Sigmoid colon (tissue), 7 donors: ENCODE measurements around the gene UNKL. TPM values are rescaled to one million over a fixed set of nuclear protein-coding genes. Genes with fewer than 3 reads are reported as not detected.

Experiments used
- DNase-seq: peaks from one replicate; pipeline ENCODE4 v3.0.0-alpha.2; 2019
- H3K27ac ChIP-seq, 4 donors: fragments of 200-600 bp; sonication (generic); one replicate each; pipeline ENCODE4 v1.5.1; 2016 to 2019; ENCODE audit warnings: mild to moderate bottlenecking in 1 of 4
- H3K27me3 ChIP-seq, 3 donors: fragments of 200-600 bp; sonication (generic); one replicate each; pipeline ENCODE4 v1.5.1; 2019; ENCODE audit warnings: mild to moderate bottlenecking in 1 of 3
- H3K36me3 ChIP-seq, 4 donors: fragments of 200-600 bp; sonication (generic); one replicate each; pipeline ENCODE4 v1.5.1; 2016 to 2019
- H3K4me1 ChIP-seq, 4 donors: fragments of 200-600 bp; sonication (generic); one replicate each; pipeline ENCODE4 v1.5.1; 2017 to 2019
- H3K4me3 ChIP-seq, 4 donors: fragments of 200-600 bp; sonication (generic); one replicate each; pipeline ENCODE4 v1.5.1; 2017 to 2019; ENCODE audit warnings: mild to moderate bottlenecking in 2 of 4, moderate library complexity in 1 of 4
- H3K9me3 ChIP-seq, 4 donors: fragments of 200-600 bp in 3 of 4; sonication (generic) in 3 of 4; one replicate each; pipeline versions ENCODE4 v1.5.1 to v1.6.1; 2013 to 2019
- CTCF ChIP-seq, 4 experiments: fragments of 450-650 bp in 3 of 4; fragments of 200-600 bp in 1 of 4; IDR thresholded peaks; one replicate each; pipeline ENCODE4 v1.5.1; 2016 to 2019; ENCODE audit warnings: antibody characterized with exemption in 4 of 4, mild to moderate bottlenecking in 3 of 4, moderate library complexity in 2 of 4
- EP300 ChIP-seq, 4 donors: sonication (generic); formaldehyde crosslinking; IDR thresholded peaks; one replicate each; pipeline ENCODE4 v1.6.1; 2017; ENCODE audit warnings: antibody characterized with exemption in 4 of 4
- POLR2A ChIP-seq, 2 donors: fragments of 450-650 bp; IDR thresholded peaks; one replicate each; pipeline ENCODE4 v1.6.1; 2016; ENCODE audit warnings: antibody characterized with exemption in 2 of 2, mild to moderate bottlenecking in 2 of 2, moderate library complexity in 2 of 2
- POLR2AphosphoS5 ChIP-seq, 4 donors: sonication (generic); formaldehyde crosslinking; IDR thresholded peaks; one replicate each; pipeline ENCODE4 v1.6.1; 2017; ENCODE audit warnings: antibody characterized with exemption in 4 of 4
- WGBS, 2 donors: extraction: QIAGEN DNeasy Blood & Tissue Kit; methylation state at CpG; one replicate each; pipeline ENCODE4 v1.1.7; 2013; 5-methylcytosine and 5-hydroxymethylcytosine counted together
- intact Hi-C: fragments of 100-400 bp; cut with DNase I; formaldehyde crosslinking; loops from one replicate; pipeline ENCODE4 v1.15.1; 2023
- polyA plus RNA-seq, 3 donors: library from polyadenylated mRNA; stranded (reverse); fragments of 200-250 nt; gene quantifications; one replicate each; pipeline ENCODE4 v1.2.3, GENCODE V29; 2013
- total RNA-seq, 4 donors: library from RNA; depleted of rRNA; stranded (reverse); fragments of >200 nt; gene quantifications; one replicate each; pipeline ENCODE4 v1.1.0, GENCODE V29; 2016
- donor health status: healthy with polysubstance abuse.
- donor health status: Bipolar disorder and iron deficiency.
- donor health status: healthy.

UNKL gene
- total and polyA plus RNA-seq, 7 donors: 2.1 to 29.1 (median 19.6) TPM

- Histone ChIP-seq H3K27ac (no peak overlapping the region), H3K4me1 (peaks cover 0 to 13% (median 12%) of the 10 kb centered on the region in 4 donors), H3K36me3 (no peaks in the 10 kb centered on the region), H3K27me3 (peaks cover 0 to 10% (median under 1%) of the 10 kb centered on the region in 3 donors), H3K4me3 (no peak overlapping the region), H3K9me3 (no peaks in the 10 kb centered on the region)
- intact Hi-C loops: no loop called here
- DNase-seq: no peak
- no peak for TF ChIP-seq EP300 (IDR thresholded peaks at IDR 0.05)
- TF ChIP-seq POLR2A (IDR thresholded peaks at IDR 0.05): no peak
- TF ChIP-seq POLR2AphosphoS5 (IDR thresholded peaks at IDR 0.05): no peak
- TF ChIP-seq CTCF (IDR thresholded peaks at IDR 0.05): no peak
- WGBS, 2 donors: 86 to 87% methylated on average over 36 of the region's 36 CpGs
Measured at GRCh38 chr16:1340730-1341494, 73.6 kb downstream of the UNKL start.

- H3K27me3 ChIP-seq: peaks cover 10 to 28% (median 19%) of the 10 kb centered on the region in 3 donors
- TF ChIP-seq CTCF (IDR thresholded peaks at IDR 0.05) (no peak), EP300 (IDR thresholded peaks at IDR 0.05) (no peak), POLR2AphosphoS5 (IDR thresholded peaks at IDR 0.05) (no peak), POLR2A (IDR thresholded peaks at IDR 0.05) (no peak)
Measured at GRCh38 chr16:1338855-1339675, 75.4 kb downstream of the UNKL start.

GRCh38 chr16:1338119-1338730 lies 76.3 kb downstream of the UNKL start:
- no peak for DNase-seq
- Histone ChIP-seq H3K27ac (no peak overlapping the region), H3K4me1 (peaks cover 0 to 24% (median 23%) of the 10 kb centered on the region in 4 donors), H3K27me3 (peaks cover 19 to 37% (median 28%) of the 10 kb centered on the region in 3 donors), H3K9me3 (no peaks in the 10 kb centered on the region), H3K36me3 (no peaks in the 10 kb centered on the region), H3K4me3 (no peak overlapping the region)
- 21 to 55% methylated on average over 30 of the region's 30 CpGs for WGBS, 2 donors
- intact Hi-C loops: no loop called here
- TF ChIP-seq CTCF (IDR thresholded peaks at IDR 0.05) (no peak), POLR2AphosphoS5 (IDR thresholded peaks at IDR 0.05) (no peak), EP300 (IDR thresholded peaks at IDR 0.05) (no peak), POLR2A (IDR thresholded peaks at IDR 0.05) (no peak)

More at GRCh38 chr16:1338855-1339675, 75.4 kb downstream of the UNKL start:
- Histone ChIP-seq H3K4me1 (peaks cover 0 to 19% (median 17%) of the 10 kb centered on the region in 4 donors), H3K9me3 (no peaks in the 10 kb centered on the region), H3K4me3 (no peak overlapping the region), H3K27ac (no peak overlapping the region), H3K36me3 (no peaks in the 10 kb centered on the region)
- WGBS, 2 donors: 63 to 70% methylated on average over 31 of the region's 31 CpGs
- no peak for DNase-seq
- intact Hi-C loops: no loop called here

GRCh38 chr16:1337486-1337885 lies 77.0 kb downstream of the UNKL start:
- peaks cover 26 to 44% (median 35%) of the 10 kb centered on the region in 3 donors for H3K27me3 ChIP-seq
- H3K4me1 ChIP-seq: peaks cover 0 to 24% (median 23%) of the 10 kb centered on the region in 4 donors
- no peaks in the 10 kb centered on the region for H3K36me3 ChIP-seq
- no peak for TF ChIP-seq POLR2AphosphoS5 (IDR thresholded peaks at IDR 0.05)
- no peak for TF ChIP-seq EP300 (IDR thresholded peaks at IDR 0.05)
- TF ChIP-seq CTCF (IDR thresholded peaks at IDR 0.05): no peak
- TF ChIP-seq POLR2A (IDR thresholded peaks at IDR 0.05): no peak
- no peaks in the 10 kb centered on the region for H3K9me3 ChIP-seq
- intact Hi-C loops: no loop called here
- no peak for DNase-seq
- H3K4me3 ChIP-seq: no peak overlapping the region
- WGBS, 2 donors: 60 to 62% methylated on average over 9 of the region's 9 CpGs
- no peak overlapping the region for H3K27ac ChIP-seq
